H1 (cell line): ENCODE results near the gene GNAQ. TPM values are rescaled to one million over a fixed set of nuclear protein-coding genes. Genes with fewer than 3 reads are reported as not detected.

Experiments
- TCF12 ChIP-seq: IDR thresholded peaks from 2 replicates; pipeline ENCODE4 v1.6.1; 2011; ENCODE audit warnings: low read depth, mild to moderate bottlenecking, low read length
- TEAD4 ChIP-seq: IDR thresholded peaks from 2 replicates; pipeline ENCODE4 v1.6.1; 2012; ENCODE audit warnings: low read depth, low read length, inconsistent platforms, mixed read lengths
- ZNF274 ChIP-seq: IDR thresholded peaks from 2 replicates; pipeline ENCODE4 v1.7.0; 2012; ENCODE audit warnings: low read length, borderline replicate concordance; ENCODE audit errors: extremely low read depth
- polyA plus RNA-seq, 7 experiments: library from polyadenylated mRNA; depleted of rRNA in 3 of 7; stranded (reverse) in 5 of 7; unstranded in 2 of 7; fragments of >200 nt in 5 of 7; fragments of 200-250 nt in 2 of 7; gene quantifications; 1 replicate in 5 of 7; 2 replicates in 1 of 7; 4 replicates in 1 of 7; pipeline versions ENCODE4 v1.2.1 to v1.2.3, GENCODE V29; 2011 to 2013; ENCODE audit warnings: missing spikeins in 2 of 7, mixed read lengths in 2 of 7
- total RNA-seq: library from RNA; stranded (reverse); fragmentation: NEBNext Ultra II Directional; extraction: Animal tissue kit (Norgen Biotek cat#: 25700); gene quantifications from 2 replicates; pipeline ENCODE4 v1.2.1, GENCODE V29; 2021

The GNAQ gene
- total and polyA plus RNA-seq, 2 of the 8 experiments (the other 6 are each of a cell fraction or from before 2014, with no cell fraction given) = 22.8 to 63.8 TPM

DNA sequence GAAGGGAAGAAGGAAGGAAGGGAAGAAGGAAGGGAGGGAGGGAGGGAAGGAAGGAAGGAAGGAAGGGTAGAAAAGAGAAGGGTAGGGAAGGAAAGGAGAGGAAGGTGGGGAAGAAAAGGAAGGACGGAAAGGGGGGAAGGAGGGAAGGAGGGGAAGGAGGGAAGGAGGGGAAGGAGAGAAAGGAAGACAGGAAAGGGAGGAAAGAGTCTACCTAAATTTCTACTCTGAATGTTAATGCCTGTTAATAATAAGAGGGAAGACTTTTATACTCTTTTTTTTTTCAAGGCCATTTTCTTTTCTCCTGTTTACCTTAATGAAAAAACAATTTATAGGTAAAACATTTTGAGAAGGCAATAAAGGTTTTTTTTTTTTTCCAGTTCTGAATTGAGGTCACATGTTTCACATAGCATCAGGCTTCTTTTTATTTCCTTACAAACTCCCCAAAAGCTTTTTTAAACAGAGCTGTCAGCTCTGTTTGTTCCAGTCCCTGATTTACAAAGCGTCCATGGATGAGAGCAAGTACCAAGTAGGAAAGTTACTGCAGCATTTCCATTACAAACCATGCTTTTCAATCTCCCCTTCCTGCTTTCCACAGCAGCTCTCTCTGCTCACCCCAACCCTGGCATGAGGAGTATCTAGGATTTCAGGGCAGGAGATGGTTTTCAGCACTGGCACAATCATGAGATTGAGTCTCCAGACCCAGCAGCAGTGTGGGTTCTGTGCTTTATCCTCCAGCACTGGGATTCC, 173.9 kb downstream of the GNAQ start (continued):
- TF ChIP-seq TEAD4 = no peak
- TF ChIP-seq ZNF274 = no peak
- no peak for TF ChIP-seq TCF12
